GM18499 (cell line): Measurements from ENCODE around the gene CTSV.
"Not testable (repeated sequence)": the region's sequence is repeated elsewhere in the genome, so short reads cannot be mapped to it uniquely, and the experiment has no call there.

ENCODE experiments used
- ATAC-seq: cut with Tn5 transposase; IDR thresholded peaks from one replicate; pipeline ENCODE4 v1.9.1; 2021; ENCODE audit warnings: moderate number of reproducible peaks; ENCODE audit not compliant: insufficient read depth, unreplicated experiment

Gene CTSV

DNA sequence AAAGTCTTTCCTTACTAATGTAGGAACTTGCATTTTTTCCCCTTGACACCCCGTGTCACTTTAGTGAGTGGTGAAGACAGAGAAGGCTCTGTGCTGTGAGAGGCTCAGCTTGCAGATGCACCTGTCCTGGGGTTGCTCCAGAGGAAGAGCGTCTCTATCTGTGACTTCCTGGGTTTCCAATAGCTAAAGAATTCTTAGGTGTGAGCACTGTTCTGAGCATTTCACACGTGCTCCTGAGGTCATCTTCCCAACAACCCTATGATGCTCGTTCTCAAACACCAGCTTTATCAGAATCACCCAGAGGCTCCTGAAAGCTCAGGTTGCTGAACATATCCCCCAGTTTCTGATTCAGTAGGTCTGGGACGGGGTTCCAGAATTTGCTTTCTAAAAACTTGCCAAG lies 6.4 kb upstream of the CTSV start:
- no peak for ATAC-seq

DNA sequence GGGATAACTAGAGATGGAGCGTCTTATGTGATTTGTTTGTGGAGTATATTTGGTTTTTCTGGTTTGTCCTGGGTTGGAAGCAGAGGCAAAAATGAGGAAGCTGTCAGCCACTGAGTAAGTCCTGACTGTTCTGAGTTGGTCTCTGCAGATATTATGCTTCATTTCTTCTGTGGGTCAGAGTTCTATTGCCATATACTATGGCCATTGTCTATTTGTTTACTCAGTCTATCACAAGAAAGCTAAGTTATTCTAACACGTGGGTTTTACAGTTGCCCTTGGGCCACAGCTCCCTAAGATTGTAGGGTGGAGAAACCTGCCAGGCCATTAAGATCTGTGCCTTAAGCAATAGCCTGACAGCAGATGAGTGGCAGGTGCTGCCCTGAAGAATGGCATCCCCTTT lies 3.0 kb upstream of the CTSV start:
- no peak for ATAC-seq

DNA sequence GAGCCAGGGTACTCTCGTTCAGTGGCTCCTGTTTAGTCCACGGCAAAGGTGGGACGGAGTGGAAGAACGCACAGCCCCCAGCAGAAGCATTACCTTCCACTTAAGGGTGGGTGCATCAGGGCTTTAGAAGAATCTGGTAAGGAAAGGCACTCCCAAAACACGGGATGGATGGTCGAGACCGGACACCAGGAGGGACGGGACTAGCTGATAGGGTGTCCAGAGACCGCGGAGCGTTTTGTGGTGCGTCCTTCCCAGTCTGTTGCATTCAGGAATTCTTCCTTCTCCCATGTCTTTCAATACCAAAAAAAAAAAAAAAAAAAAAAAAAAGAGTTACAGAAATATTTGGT lies 545 bp upstream of the CTSV start:
- ATAC-seq = no peak

GRCh38 chr9:97023505-97023904 lies 15.4 kb downstream of the CTSV start:
- ATAC-seq = not testable (repeated sequence)

- ATAC-seq = peak; percentile 46
Observed at GRCh38 chr9:97013151-97014132, 25.5 kb downstream of the CTSV start.

DNA sequence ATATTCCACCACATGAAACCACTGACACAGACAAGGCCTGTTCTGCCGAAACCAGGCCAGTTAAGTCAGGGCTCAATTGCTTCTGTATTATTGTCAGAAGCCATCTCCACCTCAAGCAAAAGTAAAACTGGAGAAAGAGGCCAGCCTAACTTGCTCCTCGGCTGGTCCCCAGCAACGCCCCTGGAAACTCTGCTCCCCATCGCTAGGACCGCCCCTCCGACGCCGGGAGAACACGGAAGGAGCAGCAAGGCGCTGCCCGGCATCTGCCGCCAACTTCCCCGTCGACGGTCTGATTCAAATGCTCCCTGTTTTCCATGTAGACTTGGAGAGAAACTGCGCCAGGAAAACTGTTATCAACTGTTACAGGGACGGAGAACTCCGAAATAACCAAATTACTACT lies 26.3 kb downstream of the CTSV start:
- ATAC-seq = peak; percentile 43

DNA sequence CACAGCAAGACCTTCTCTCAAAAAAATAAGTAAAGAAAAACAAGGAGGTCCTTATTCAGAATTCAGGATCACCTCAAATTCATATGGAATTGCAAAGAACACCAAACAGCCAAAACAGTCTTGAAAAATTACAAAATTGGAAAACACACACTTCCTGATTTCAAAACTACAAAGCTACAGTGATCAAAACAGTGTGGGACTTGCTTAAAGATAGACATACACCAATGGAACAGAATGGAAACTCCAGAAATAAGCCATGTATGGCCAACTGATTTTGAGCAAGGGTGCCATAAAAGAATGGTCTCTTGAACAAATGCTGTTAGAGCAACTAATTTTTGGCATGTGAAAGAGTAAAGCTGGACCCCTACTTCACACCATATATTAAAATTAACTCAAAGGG lies 36.7 kb downstream of the CTSV start:
- ATAC-seq = not testable (repeated sequence)

DNA sequence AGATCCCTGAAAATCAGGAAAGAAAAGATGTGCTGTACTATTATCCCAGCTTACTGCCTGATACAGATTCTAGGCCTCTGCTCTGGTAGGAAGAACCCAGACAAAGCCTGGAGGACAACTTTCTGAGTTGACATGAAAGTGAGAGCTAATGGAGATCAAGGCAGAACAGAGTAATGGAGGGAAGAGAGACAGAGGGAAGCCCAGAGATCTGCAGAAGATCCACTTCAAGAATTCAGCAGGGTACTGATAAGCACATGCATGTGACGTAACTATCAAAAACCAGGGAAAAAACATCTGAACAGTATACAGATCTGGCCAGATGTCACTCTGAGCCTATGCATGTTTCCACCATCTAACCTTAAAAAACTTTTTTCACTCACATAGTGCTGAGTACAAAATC lies 37.6 kb downstream of the CTSV start:
- ATAC-seq = not testable (repeated sequence)

- not testable (repeated sequence) for ATAC-seq
Observed at GRCh38 chr9:97000139-97000787, 38.7 kb downstream of the CTSV start.

- ATAC-seq = not testable (repeated sequence)
Observed at GRCh38 chr9:96999733-97000132, 39.2 kb downstream of the CTSV start.

DNA sequence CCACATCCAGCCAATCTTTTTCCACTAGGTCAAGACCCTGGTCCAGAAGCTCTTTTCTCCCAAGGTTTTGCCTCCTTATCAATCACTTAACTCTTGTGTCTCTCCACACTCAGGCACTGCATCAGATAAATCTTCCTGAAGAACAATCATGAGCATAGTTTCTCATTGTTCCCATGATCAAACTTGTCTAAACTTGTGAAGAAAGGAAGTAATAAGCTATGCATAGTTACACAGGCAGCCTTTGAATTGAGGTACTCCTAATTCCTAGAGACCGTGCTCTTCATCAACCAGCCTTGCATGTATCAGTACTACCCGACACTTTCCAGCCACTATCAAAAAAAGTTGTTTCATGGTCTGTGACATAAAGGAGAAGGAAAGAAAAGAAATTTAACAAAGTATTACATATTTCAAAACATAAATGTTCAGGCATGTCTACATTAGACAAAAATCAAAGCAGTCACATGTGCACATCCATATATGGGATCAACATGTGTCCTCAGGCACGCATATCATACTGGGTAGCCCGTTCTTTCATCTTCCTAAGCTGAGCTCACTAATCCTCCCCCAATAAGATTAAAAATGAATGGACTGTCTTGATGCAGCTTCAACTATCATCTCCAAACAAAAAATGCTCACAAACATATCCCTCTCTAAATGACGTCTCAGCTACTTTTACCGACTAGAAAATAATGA lies 41.8 kb downstream of the CTSV start:
- ATAC-seq = not testable (repeated sequence)

DNA sequence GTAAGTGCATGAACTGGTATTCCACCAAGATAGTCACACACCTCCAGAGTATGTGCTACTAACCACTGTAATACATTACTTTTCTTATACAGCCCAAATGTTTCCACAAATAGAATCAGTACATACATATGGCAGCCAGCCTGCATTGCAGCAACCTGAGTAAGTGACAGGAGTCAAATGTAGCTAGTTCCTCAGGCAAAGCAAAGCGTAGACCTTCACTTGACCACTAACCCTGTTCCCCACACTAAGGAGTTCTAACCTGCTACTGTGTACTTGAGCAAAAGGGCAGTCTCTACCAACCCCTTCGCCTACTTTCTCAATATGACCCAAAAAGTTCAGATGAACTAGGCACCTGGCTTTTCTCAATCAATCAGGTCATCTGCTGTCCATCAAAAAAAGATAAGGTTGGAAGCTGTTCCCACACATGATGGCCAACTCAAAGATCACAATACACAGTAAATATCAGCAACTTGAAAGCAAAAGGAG lies 44.4 kb downstream of the CTSV start:
- not testable (repeated sequence) for ATAC-seq

GRCh38 chr9:96992303-96992702 lies 46.6 kb downstream of the CTSV start:
- ATAC-seq = not testable (repeated sequence)

DNA sequence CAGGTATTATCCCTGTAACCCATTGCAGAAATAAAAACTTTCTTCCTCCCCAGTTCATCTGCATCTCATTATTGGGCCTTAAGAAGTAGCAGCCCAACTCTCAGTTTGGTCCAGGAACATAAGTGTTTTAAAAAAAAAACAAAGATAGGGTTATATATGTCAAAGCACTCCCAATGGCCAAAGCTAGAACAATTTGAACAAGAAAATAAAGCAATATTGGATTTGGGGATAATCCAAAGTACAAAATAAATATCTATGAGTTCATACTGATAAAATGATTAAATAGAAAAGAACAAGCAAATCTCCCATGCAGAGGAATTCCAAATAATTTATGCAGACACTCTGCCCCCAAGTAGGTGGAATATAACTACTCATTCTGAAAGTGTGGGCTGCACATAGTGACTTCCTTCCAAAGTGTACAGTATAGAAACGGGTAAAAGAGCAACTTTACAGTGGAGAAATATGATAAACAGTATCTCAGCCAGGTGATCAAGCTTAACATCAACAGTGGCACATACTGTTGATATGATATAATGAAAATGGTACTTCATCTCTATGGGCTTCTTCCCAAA lies 49.1 kb downstream of the CTSV start:
- ATAC-seq = not testable (repeated sequence)

DNA sequence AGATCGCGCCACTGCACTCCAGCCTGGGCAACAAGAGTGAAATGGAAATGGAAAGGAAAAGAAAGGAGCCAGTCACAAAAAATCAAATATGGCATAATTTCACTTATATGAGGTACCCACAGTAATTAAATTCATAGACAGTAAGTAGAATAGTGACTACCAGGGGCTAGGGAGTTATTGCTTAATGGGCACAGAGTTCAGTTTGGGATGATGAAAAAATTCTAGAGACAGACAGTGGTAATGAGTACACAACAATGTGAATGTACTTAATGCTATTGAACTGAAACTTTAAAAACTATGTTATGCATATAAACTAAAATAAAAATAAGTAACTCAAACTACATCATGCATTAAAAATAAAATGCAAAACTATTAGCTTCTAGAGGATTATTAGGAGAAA lies 54.1 kb downstream of the CTSV start:
- ATAC-seq = not testable (repeated sequence)

- ATAC-seq = not testable (repeated sequence)
Observed at GRCh38 chr9:96984139-96984538, 54.8 kb downstream of the CTSV start.

DNA sequence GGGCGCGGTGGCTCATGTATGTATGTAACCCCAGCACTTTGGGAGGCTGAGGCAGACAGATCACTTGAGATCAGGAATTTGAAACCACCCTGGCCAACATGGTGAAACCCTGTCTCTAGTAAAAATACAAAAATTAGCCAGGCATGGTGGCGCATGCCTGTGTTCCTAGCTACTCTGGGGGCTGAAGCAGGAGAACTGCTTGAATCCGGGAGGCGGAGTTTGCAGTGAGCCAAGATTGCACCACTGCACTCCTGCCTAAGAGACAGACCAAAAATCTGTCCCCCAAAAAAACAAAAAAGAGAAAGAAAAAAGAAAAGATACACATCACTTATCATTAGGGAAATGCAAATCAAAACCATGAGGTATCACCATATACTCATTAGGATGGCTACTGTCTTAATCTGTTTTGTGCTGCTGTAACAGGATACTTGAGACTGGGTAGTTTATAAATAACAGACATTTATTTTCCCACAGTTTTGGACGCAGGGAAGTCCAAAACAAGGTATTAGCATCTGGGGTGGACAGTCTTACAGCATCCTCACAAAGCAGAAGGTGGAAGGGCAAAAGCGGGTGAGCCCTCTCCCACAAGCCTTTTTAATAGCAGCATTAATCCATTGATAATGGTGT lies 55.3 kb downstream of the CTSV start:
- ATAC-seq = not testable (repeated sequence)
